Measurements from ENCODE around the gene RBM12. TPM values are rescaled to one million over a fixed set of nuclear protein-coding genes. Genes with fewer than 3 reads are reported as not detected.

Gene RBM12
- total and polyA plus RNA-seq, 11 donors: 7.4 to 61.7 (median 43.0) TPM

GRCh38 chr20:35665949-35666288 lies 1.2 kb upstream of the RBM12 start:
- ATAC-seq (no peak), DNase-seq (no peak)
- 96 to 99% (median 98%) methylated on average over 17 of the region's 17 CpGs for WGBS, 4 donors
- H3K27ac ChIP-seq: no peak overlapping the region
- H3K9me3 ChIP-seq: no peaks in the 10 kb centered on the region
- no peak overlapping the region for H3K4me3 ChIP-seq
- H3K27me3 ChIP-seq: no peaks in the 10 kb centered on the region
- H3K36me3 ChIP-seq: peaks cover 0 to 33% (median 28%) of the 10 kb centered on the region in 9 donors
- H3K4me1 ChIP-seq: peaks cover 2 to 33% (median 26%) of the 10 kb centered on the region in 12 donors
- TF ChIP-seq CTCF (IDR thresholded peaks at IDR 0.05) (no peak), POLR2A (IDR thresholded peaks at IDR 0.05) (no peak)
- intact Hi-C loops (cut with DNase I): loop anchor here in 4 of 10 donors (1.0 to 10.0 kb wide), 3 partner anchors 49 to 121 kb away; partner anchors contain the start of gene ERGIC3 (in 1 of the 4)

DNA sequence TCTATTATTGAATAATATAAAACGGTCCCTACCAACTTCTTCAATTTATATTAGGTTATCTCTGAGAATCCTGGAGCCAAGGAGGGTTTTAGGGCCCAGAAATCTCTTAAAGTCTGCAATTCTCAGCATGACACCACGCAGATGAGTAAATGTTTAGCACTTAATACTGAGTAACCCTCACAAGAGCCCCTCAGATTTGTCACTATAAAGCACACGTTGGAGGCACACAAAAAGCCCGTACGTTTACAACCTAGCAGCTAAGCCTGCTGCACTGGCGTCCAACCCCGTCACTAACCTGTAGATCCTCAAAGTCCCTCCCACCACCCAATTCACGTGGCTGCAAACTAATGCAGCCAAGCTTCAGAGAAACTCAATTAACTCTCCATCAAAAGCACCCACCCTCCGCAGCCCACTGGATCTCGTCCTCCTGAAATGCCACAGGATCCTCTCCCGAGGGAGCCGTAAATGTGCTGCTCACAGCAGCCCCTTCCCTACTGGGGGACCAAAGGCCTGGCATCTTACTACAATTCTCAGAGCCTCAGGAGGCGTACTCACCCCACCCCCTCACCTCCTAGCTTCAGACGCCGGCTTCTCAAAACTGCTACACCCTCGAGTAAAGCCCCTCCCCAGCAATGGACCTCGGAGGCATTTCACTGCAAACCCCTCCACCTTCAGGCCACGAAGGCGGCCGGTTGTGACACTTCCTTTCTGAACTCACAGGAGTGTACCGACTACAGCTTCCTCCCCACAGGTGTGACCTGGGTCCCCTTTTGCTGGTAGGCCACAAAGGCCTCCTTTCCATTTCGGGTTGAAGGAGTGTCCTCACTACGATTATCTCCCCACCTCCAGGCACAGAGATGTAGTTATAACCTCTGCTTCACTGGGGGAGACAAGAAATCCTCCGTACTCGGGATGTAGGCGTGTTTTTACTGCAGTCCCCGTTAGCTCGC lies 909 bp downstream of the RBM12 start:
- 1% methylated on average over 24 to 28 of the region's 28 CpGs for WGBS, 4 donors
- H3K4me1 ChIP-seq: peaks cover 2 to 54% (median 38%) of the 10 kb centered on the region in 12 donors
- intact Hi-C loops (cut with DNase I): loop anchor here in 8 of 10 donors (1.0 to 10.0 kb wide), 5 partner anchors 46 to 119 kb away; partner anchors contain the start of genes SPAG4 (in 5 of the 8) and ERGIC3 (in 1 of the 8)
- H3K27me3 ChIP-seq: no peaks in the 10 kb centered on the region
- H3K4me3 ChIP-seq: peak overlapping the region; percentile 74 to 95 (median 85)
- TF ChIP-seq CTCF (IDR thresholded peaks at IDR 0.05) (no peak), POLR2A (IDR thresholded peaks at IDR 0.05) (no peak)
- DNase-seq (peak in 4 of 5 donors; percentile 25 to 34 (median 33)), ATAC-seq (peak; percentile 6 to 29 (median 19))
- peaks cover 0 to 12% (median 7%) of the 10 kb centered on the region in 9 donors for H3K36me3 ChIP-seq
- H3K27ac ChIP-seq: peak overlapping the region; percentile 93 to 100 (median 98)
- no peaks in the 10 kb centered on the region for H3K9me3 ChIP-seq

- WGBS, 4 donors: 24 to 27% (median 26%) methylated on average over 2 of the region's 2 CpGs
- Histone ChIP-seq H3K4me3 (peak overlapping the region in 9 of 12 donors; percentile 74 to 95 (median 86)), H3K27me3 (no peaks in the 10 kb centered on the region), H3K36me3 (no peaks in the 10 kb centered on the region), H3K9me3 (no peaks in the 10 kb centered on the region), H3K4me1 (peaks cover 2 to 66% (median 44%) of the 10 kb centered on the region in 12 donors), H3K27ac (peak overlapping the region in 1 of 12 donors; percentile 99)
- TF ChIP-seq POLR2A (IDR thresholded peaks at IDR 0.05): no peak
- TF ChIP-seq CTCF (IDR thresholded peaks at IDR 0.05): no peak
- ATAC-seq: no peak
- DNase-seq: no peak
- intact Hi-C loops (cut with DNase I): loop anchor here in 6 of 10 donors (5.0 to 10.0 kb wide), 3 partner anchors 45 to 118 kb away; partner anchors contain the start of genes SPAG4 (in 5 of the 6) and ERGIC3 (in 1 of the 6)
Measured at GRCh38 chr20:35662551-35662950, 2.1 kb downstream of the RBM12 start.

DNA sequence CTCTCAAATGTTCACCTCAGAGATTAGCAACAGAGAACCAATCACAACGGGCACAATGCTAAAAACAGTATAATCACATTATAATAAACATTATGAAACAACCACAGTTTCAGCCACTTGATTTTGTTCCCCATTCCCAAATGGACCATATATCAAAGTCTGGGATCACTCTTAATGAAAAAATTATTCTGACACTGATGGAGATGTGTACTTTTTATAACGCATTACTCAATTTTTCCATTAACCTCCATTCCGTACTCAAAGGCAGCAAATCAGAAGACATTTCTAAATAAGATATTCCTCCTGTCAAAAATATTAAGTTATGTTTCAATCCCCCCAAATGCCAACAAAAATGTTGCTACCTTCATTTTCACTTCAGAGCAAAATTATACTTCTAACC lies 2.8 kb downstream of the RBM12 start:
- DNase-seq (no peak), ATAC-seq (no peak)
- H3K4me3 ChIP-seq: peak overlapping the region in 8 of 12 donors; percentile 1 to 94 (median 83)
- intact Hi-C loops (cut with DNase I): loop anchor here in 6 of 10 donors (5.0 to 10.0 kb wide), 3 partner anchors 45 to 117 kb away; partner anchors contain the start of genes SPAG4 (in 5 of the 6) and ERGIC3 (in 1 of the 6)
- H3K4me1 ChIP-seq: peaks cover 2 to 72% (median 51%) of the 10 kb centered on the region in 12 donors
- 35 to 40% (median 39%) methylated on average over 3 of the region's 3 CpGs for WGBS, 4 donors
- H3K27ac ChIP-seq: peak overlapping the region in 2 of 12 donors; percentile 5 to 8
- H3K36me3 ChIP-seq: no peaks in the 10 kb centered on the region
- no peaks in the 10 kb centered on the region for H3K9me3 ChIP-seq
- TF ChIP-seq POLR2A (IDR thresholded peaks at IDR 0.05): no peak
- no peak for TF ChIP-seq CTCF (IDR thresholded peaks at IDR 0.05)
- H3K27me3 ChIP-seq: no peaks in the 10 kb centered on the region

Measured in heart left ventricle (tissue), 16 donors.